ENCODE results near the gene CLRN1. TPM values are rescaled to one million over a fixed set of nuclear protein-coding genes. Genes with fewer than 3 reads are reported as not detected.

The CLRN1 gene
- total RNA-seq, 1 experiment from 2014 or later, result not detected

DNA sequence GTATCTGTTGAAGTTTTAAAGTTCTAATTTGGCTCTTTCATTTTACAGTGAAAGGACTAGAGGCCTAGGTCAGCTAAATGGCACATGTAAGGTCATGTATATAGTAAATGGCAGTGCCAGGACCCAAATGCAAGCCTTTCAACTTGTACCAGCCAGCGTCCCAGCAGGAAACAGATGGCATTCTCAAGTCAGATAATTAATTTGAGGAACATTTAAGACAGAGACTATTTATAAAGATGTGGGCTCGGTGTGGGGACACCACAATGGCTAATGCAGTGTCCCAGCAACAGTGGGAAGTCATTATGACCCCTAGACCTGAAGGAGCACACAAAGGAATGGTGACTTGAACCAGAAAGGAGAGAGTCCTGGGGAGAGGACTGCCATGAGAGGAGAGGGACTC, 73.4 kb downstream of the CLRN1 start:
- no peaks in the 10 kb centered on the region for H3K9me3 ChIP-seq (ENCODE audit: insufficient read depth, low read depth)

GRCh38 chr3:150898046-150898754, 74.3 kb downstream of the CLRN1 start:
- Histone ChIP-seq H3K27ac (no peak overlapping the region), H3K9me3 (ENCODE audit: insufficient read depth, low read depth) (no peaks in the 10 kb centered on the region), H3K4me3 (no peak overlapping the region), H3K4me2 (no peak overlapping the region), H2AFZ (no peak overlapping the region), H3K27me3 (ENCODE audit: insufficient read depth, low read depth) (no peaks in the 10 kb centered on the region; the same call in 1 of the 2 replicates), H3K4me1 (replicated peaks; ENCODE audit: insufficient read depth) (no peaks in the 10 kb centered on the region), H3K36me3 (ENCODE audit: low read depth) (no peaks in the 10 kb centered on the region), H3K79me2 (ENCODE audit: low read depth) (no peaks in the 10 kb centered on the region), H3K9me2 (ENCODE audit: insufficient read depth) (no peaks in the 10 kb centered on the region), H4K20me1 (ENCODE audit: insufficient read depth) (no peaks in the 10 kb centered on the region), H3F3A (ENCODE audit: insufficient read depth, low read depth) (no peaks in the 10 kb centered on the region)
- no peak for TF ChIP-seq CTCF (conservative IDR thresholded peaks at IDR 0.05)
- TF ChIP-seq EZH2 (IDR thresholded peaks at IDR 0.05; ENCODE audit: low read depth), result no peak
- no peak for DNase-seq
- intact Hi-C loops (cut with micrococcal nuclease; ENCODE audit: unreplicated experiment), result no loop called here
- ChIA-PET POLR2A (ENCODE audit: unreplicated experiment) (no interaction called here), CTCF (no interaction called here)
- BruUV-seq (replicated peaks), result no TSS peak

More for the DNA sequence above, 73.4 kb downstream of the CLRN1 start:
- DNase-seq, result no peak
- BruUV-seq (replicated peaks), result no TSS peak
- Histone ChIP-seq H3K4me1 (replicated peaks; ENCODE audit: insufficient read depth) (no peaks in the 10 kb centered on the region), H3K4me2 (no peak overlapping the region), H3K79me2 (ENCODE audit: low read depth) (no peaks in the 10 kb centered on the region), H3F3A (ENCODE audit: insufficient read depth, low read depth) (no peaks in the 10 kb centered on the region), H3K9me2 (ENCODE audit: insufficient read depth) (no peaks in the 10 kb centered on the region), H4K20me1 (ENCODE audit: insufficient read depth) (no peaks in the 10 kb centered on the region), H3K27me3 (ENCODE audit: insufficient read depth, low read depth) (no peaks in the 10 kb centered on the region; the same call in 1 of the 2 replicates), H2AFZ (no peak overlapping the region), H3K36me3 (ENCODE audit: low read depth) (no peaks in the 10 kb centered on the region), H3K27ac (no peak overlapping the region), H3K4me3 (no peak overlapping the region)
- ChIA-PET POLR2A (ENCODE audit: unreplicated experiment) (no interaction called here), CTCF (no interaction called here)
- no peak for TF ChIP-seq CTCF (conservative IDR thresholded peaks at IDR 0.05)
- no peak for TF ChIP-seq EZH2 (IDR thresholded peaks at IDR 0.05; ENCODE audit: low read depth)
- intact Hi-C loops (cut with micrococcal nuclease; ENCODE audit: unreplicated experiment), result no loop called here

- Histone ChIP-seq H3K9me2 (ENCODE audit: insufficient read depth) (no peaks in the 10 kb centered on the region), H4K20me1 (ENCODE audit: insufficient read depth) (no peaks in the 10 kb centered on the region), H3F3A (ENCODE audit: insufficient read depth, low read depth) (no peaks in the 10 kb centered on the region), H3K4me3 (no peak overlapping the region), H3K27ac (no peak overlapping the region), H2AFZ (no peak overlapping the region), H3K79me2 (ENCODE audit: low read depth) (no peaks in the 10 kb centered on the region), H3K9me3 (ENCODE audit: insufficient read depth, low read depth) (no peaks in the 10 kb centered on the region), H3K36me3 (ENCODE audit: low read depth) (no peaks in the 10 kb centered on the region), H3K4me1 (replicated peaks; ENCODE audit: insufficient read depth) (no peaks in the 10 kb centered on the region), H3K27me3 (ENCODE audit: insufficient read depth, low read depth) (no peaks in the 10 kb centered on the region; the same call in 1 of the 2 replicates), H3K4me2 (no peak overlapping the region)
- BruUV-seq (replicated peaks), result no TSS peak
- no peak for DNase-seq
- intact Hi-C loops (cut with micrococcal nuclease; ENCODE audit: unreplicated experiment), result no loop called here
- TF ChIP-seq EZH2 (IDR thresholded peaks at IDR 0.05; ENCODE audit: low read depth), result no peak
- no peak for TF ChIP-seq CTCF (conservative IDR thresholded peaks at IDR 0.05)
- ChIA-PET CTCF (no interaction called here), POLR2A (ENCODE audit: unreplicated experiment) (no interaction called here)
These were observed 74.9 kb downstream of the CLRN1 start for GRCh38 chr3:150897592-150897991.

All from PC-9 (cell line).